Fibroblast of lung (primary cell): Measurements from ENCODE around the gene DNAJC11.

Experiments used
- CTCF ChIP-seq, 2 donors: IDR thresholded peaks in 1 of 2; conservative IDR thresholded peaks in 1 of 2; 1 replicate in 1 of 2; 2 replicates in 1 of 2; pipeline ENCODE4 v1.5.1; 2011 to 2012; ENCODE audit warnings: low read length in 2 of 2, control low read depth in 1 of 2, inconsistent platforms in 1 of 2, low read depth in 1 of 2, mild to moderate bottlenecking in 1 of 2
- EZH2 ChIP-seq: IDR thresholded peaks from 2 replicates; pipeline ENCODE4 v1.5.1; 2012; ENCODE audit warnings: low read length, control low read depth, mild to moderate bottlenecking; ENCODE audit errors: missing control alignments

- TF ChIP-seq CTCF (conservative IDR thresholded peaks at IDR 0.05 in 1 of 2, IDR thresholded peaks at IDR 0.05 in 1 of 2; ENCODE audit: low read depth in 1 of 2, low read length in 2 of 2) (no peak), EZH2 (no peak)
These were observed 113.3 kb downstream of the DNAJC11 start for GRCh38 chr1:6588128-6588892.
